PC-3 (cell line): ENCODE data around the gene NPY.

ENCODE experiments used
- EZH2phosphoT487 ChIP-seq: fragments of 300-600 bp; sonication (generic); IDR thresholded peaks from 2 replicates; pipeline ENCODE4 v1.6.1; 2018; ENCODE audit warnings: mild to moderate bottlenecking, antibody characterized with exemption, low read length, borderline replicate concordance
- TF ChIP-seq, protein P1 (sequence below): fragments of 300-600 bp; sonication (generic); conservative IDR thresholded peaks from 2 replicates; pipeline ENCODE4 v1.5.1; 2017; ENCODE audit warnings: antibody characterized with exemption, low read depth, mild to moderate bottlenecking, low read length

DNA sequence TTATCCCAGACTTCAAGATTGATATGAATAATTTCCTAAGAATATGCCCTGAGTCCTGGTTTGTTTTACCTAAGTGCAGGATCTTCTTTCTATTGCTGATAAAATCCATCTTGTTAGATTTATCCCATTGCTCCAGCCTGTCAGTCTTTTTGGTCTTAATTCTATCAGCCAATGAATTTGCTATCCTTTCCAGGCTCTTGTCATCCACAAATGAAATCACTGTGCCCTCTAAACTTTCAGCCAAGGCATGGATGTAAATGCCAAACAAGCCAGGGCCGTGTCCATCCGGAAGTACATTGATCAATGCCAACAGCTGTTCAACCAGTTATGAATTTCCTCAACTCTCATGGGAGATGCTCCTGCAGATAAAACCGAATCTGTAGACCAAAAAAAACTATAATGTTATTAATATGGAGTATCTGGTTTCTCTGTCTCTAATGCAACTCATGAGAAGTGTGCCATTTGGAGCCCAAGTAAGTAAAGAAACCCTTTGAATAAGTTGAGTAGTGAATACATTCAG is 40.0 kb downstream of the NPY start:
- TF ChIP-seq, protein P1, sequence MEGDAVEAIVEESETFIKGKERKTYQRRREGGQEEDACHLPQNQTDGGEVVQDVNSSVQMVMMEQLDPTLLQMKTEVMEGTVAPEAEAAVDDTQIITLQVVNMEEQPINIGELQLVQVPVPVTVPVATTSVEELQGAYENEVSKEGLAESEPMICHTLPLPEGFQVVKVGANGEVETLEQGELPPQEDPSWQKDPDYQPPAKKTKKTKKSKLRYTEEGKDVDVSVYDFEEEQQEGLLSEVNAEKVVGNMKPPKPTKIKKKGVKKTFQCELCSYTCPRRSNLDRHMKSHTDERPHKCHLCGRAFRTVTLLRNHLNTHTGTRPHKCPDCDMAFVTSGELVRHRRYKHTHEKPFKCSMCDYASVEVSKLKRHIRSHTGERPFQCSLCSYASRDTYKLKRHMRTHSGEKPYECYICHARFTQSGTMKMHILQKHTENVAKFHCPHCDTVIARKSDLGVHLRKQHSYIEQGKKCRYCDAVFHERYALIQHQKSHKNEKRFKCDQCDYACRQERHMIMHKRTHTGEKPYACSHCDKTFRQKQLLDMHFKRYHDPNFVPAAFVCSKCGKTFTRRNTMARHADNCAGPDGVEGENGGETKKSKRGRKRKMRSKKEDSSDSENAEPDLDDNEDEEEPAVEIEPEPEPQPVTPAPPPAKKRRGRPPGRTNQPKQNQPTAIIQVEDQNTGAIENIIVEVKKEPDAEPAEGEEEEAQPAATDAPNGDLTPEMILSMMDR: no peak
- no peak for TF ChIP-seq EZH2phosphoT487
